Hepatocyte (in vitro differentiated cells): ENCODE measurements around the gene TINCR. TPM values are rescaled to one million over a fixed set of nuclear protein-coding genes. Genes with fewer than 3 reads are reported as not detected.
"Not testable (repeated sequence)": the region's sequence is repeated elsewhere in the genome, so short reads cannot be mapped to it uniquely, and the experiment has no call there.

Source experiments
- DNase-seq: peaks from one replicate; pipeline ENCODE4 v3.0.0-alpha.2; 2016; ENCODE audit warnings: low spot score
- H2AFZ ChIP-seq: fragments of 200-600 bp; sonication (generic); 2 replicates; pipeline ENCODE4 v1.6.0; 2016; ENCODE audit warnings: antibody characterized with exemption, mild to moderate bottlenecking
- H3K27ac ChIP-seq: fragments of 200-600 bp; sonication (generic); 2 replicates; pipeline ENCODE4 v1.5.1; 2016; ENCODE audit warnings: mild to moderate bottlenecking
- H3K27me3 ChIP-seq: fragments of 200-600 bp; sonication (generic); 2 replicates; pipeline ENCODE4 v1.6.1; 2016
- H3K36me3 ChIP-seq: fragments of 200-600 bp; sonication (generic); replicated peaks from 2 replicates; pipeline ENCODE4 v1.5.1; 2016; ENCODE audit warnings: low read depth; ENCODE audit not compliant: insufficient read depth
- H3K4me1 ChIP-seq: fragments of 200-600 bp; sonication (generic); 2 replicates; pipeline ENCODE4 v1.5.1; 2016; ENCODE audit warnings: mild to moderate bottlenecking, moderate library complexity; ENCODE audit not compliant: insufficient read depth
- H3K4me2 ChIP-seq: fragments of 200-600 bp; sonication (generic); 2 replicates; pipeline ENCODE4 v1.6.0; 2016
- H3K4me3 ChIP-seq: fragments of 200-600 bp; sonication (generic); 2 replicates; pipeline ENCODE4 v1.5.1; 2016; ENCODE audit warnings: mild to moderate bottlenecking
- H3K79me2 ChIP-seq: fragments of 200-600 bp; sonication (generic); 2 replicates; pipeline ENCODE4 v1.6.0; 2017; ENCODE audit warnings: mild to moderate bottlenecking
- H3K9me2 ChIP-seq: fragments of 200-600 bp; sonication (generic); replicated peaks from 2 replicates; pipeline ENCODE4 v1.6.0; 2017; ENCODE audit warnings: mild to moderate bottlenecking; ENCODE audit not compliant: insufficient read depth
- H3K9me3 ChIP-seq: fragments of 200-600 bp; sonication (generic); 2 replicates; pipeline ENCODE4 v1.5.1; 2016; ENCODE audit warnings: low read depth, mild to moderate bottlenecking
- H4K20me1 ChIP-seq: fragments of 200-600 bp; sonication (generic); 2 replicates; pipeline ENCODE4 v1.6.0; 2016; ENCODE audit warnings: mild to moderate bottlenecking; ENCODE audit not compliant: insufficient read depth, poor library complexity, severe bottlenecking
- CTCF ChIP-seq: fragments of 200-600 bp; sonication (generic); IDR thresholded peaks from 2 replicates; pipeline ENCODE4 v1.5.1; 2016; ENCODE audit warnings: antibody characterized with exemption, mild to moderate bottlenecking; ENCODE audit not compliant: poor library complexity
- EZH2 ChIP-seq: fragments of 200-600 bp; sonication (generic); IDR thresholded peaks from 2 replicates; pipeline ENCODE4 v1.6.1; 2016; ENCODE audit warnings: antibody characterized with exemption, mild to moderate bottlenecking, borderline replicate concordance
- EZH2phosphoT487 ChIP-seq: fragments of 200-600 bp; sonication (generic); IDR thresholded peaks from one replicate; pipeline ENCODE4 v1.6.1; 2018; ENCODE audit warnings: antibody characterized with exemption, mild to moderate bottlenecking, low read depth, moderate library complexity; ENCODE audit not compliant: unreplicated experiment, severe bottlenecking
- WGBS: methylation state at CpG from one replicate; pipeline ENCODE4 v1.1.6; 2016; ENCODE audit warnings: low lambda C conversion rate; ENCODE audit errors: missing lambda C conversion rate; 5-methylcytosine and 5-hydroxymethylcytosine counted together
- polyA plus RNA-seq: library from polyadenylated mRNA; unstranded; fragments of >200 nt; fragmentation: Nextera tagmentation; extraction: Ambion mirVana; gene quantifications from 2 replicates; pipeline ENCODE4 v1.2.1, GENCODE V29; 2016
- total RNA-seq: library from RNA; depleted of rRNA; stranded (reverse); fragments of >200 nt; gene quantifications from 2 replicates; pipeline ENCODE4 v1.2.3, GENCODE V29; 2014

The TINCR gene
- total and polyA plus RNA-seq, 2 experiments from 2014 or later: 1.8 to 2.4 TPM

- Histone ChIP-seq H2AFZ (no peak overlapping the region), H3K27ac (no peak overlapping the region), H3K4me1 (no peaks in the 10 kb centered on the region), H3K79me2 (peaks cover 25% of the 10 kb centered on the region), H3K27me3 (no peaks in the 10 kb centered on the region), H3K4me2 (no peak overlapping the region), H3K4me3 (no peak overlapping the region), H3K9me2 (no peaks in the 10 kb centered on the region), H3K9me3 (no peaks in the 10 kb centered on the region), H4K20me1 (peaks cover 5% of the 10 kb centered on the region), H3K36me3 (no peaks in the 10 kb centered on the region)
- DNase-seq: no peak
- TF ChIP-seq EZH2 (no peak), CTCF (no peak)
- WGBS: 97% methylated on average over 15 of the region's 15 CpGs
These were observed 45.4 kb upstream of the TINCR start for GRCh38 chr19:5612891-5613865.

- Histone ChIP-seq H3K4me3 (no peak overlapping the region), H3K27ac (no peak overlapping the region), H3K4me2 (no peak overlapping the region), H4K20me1 (peaks cover 8% of the 10 kb centered on the region), H2AFZ (no peak overlapping the region), H3K9me2 (no peaks in the 10 kb centered on the region), H3K79me2 (peaks cover 22% of the 10 kb centered on the region), H3K9me3 (no peaks in the 10 kb centered on the region), H3K4me1 (no peaks in the 10 kb centered on the region), H3K36me3 (no peaks in the 10 kb centered on the region), H3K27me3 (no peaks in the 10 kb centered on the region)
- WGBS: 97% methylated on average over 16 of the region's 16 CpGs
- DNase-seq: no peak
- no peak for TF ChIP-seq EZH2phosphoT487
- TF ChIP-seq CTCF: no peak
These were observed 42.2 kb upstream of the TINCR start for GRCh38 chr19:5609881-5610448.

GRCh38 chr19:5608766-5609165, 41.0 kb upstream of the TINCR start:
- not testable (repeated sequence) for H2AFZ ChIP-seq

GRCh38 chr19:5608291-5608690, 40.5 kb upstream of the TINCR start:
- Histone ChIP-seq H3K79me2 (peaks cover 18% of the 10 kb centered on the region), H3K4me3 (no peak overlapping the region), H3K36me3 (no peaks in the 10 kb centered on the region), H3K9me2 (no peaks in the 10 kb centered on the region), H3K9me3 (no peaks in the 10 kb centered on the region), H3K4me1 (no peaks in the 10 kb centered on the region), H3K27ac (no peak overlapping the region), H2AFZ (no peak overlapping the region), H3K4me2 (no peak overlapping the region), H4K20me1 (peaks cover 8% of the 10 kb centered on the region), H3K27me3 (no peaks in the 10 kb centered on the region)
- WGBS: 83% methylated on average over 10 of the region's 10 CpGs
- DNase-seq: no peak
- TF ChIP-seq EZH2 (no peak), CTCF (no peak), EZH2phosphoT487 (no peak)

More at GRCh38 chr19:5608766-5609165, 41.0 kb upstream of the TINCR start:
- H3K79me2 ChIP-seq: peaks cover 20% of the 10 kb centered on the region
- not testable (repeated sequence) for H3K36me3 ChIP-seq, H4K20me1 ChIP-seq, H3K27me3 ChIP-seq, H3K27ac ChIP-seq, H3K9me3 ChIP-seq, DNase-seq, H3K4me2 ChIP-seq, H3K9me2 ChIP-seq, H3K4me1 ChIP-seq, H3K4me3 ChIP-seq
- WGBS: 97% methylated on average over 9 of the region's 9 CpGs
